Progenitor cell of endocrine pancreas (in vitro differentiated cells): Measurements from ENCODE around the gene TBC1D8. TPM values are rescaled to one million over a fixed set of nuclear protein-coding genes. Genes with fewer than 3 reads are reported as not detected.

Source experiments
- DNase-seq: peaks from one replicate; pipeline ENCODE4 v3.0.0; 2021; ENCODE audit warnings: low spot score; ENCODE audit not compliant: unreplicated experiment
- H3K27ac Mint-ChIP-seq: 2 replicates; pipeline ENCODE4 v1.8.0; 2021; ENCODE audit warnings: mild to moderate bottlenecking, moderate library complexity, mixed read lengths
- H3K27me3 Mint-ChIP-seq: 2 replicates; pipeline ENCODE4 v1.8.0; 2021; ENCODE audit warnings: mixed read lengths
- H3K36me3 Mint-ChIP-seq: 2 replicates; pipeline ENCODE4 v1.8.0; 2022; ENCODE audit warnings: mixed read lengths; ENCODE audit not compliant: insufficient read depth
- H3K4me1 Mint-ChIP-seq: 2 replicates; pipeline ENCODE4 v1.8.0; 2021; ENCODE audit warnings: low read depth, mixed read lengths
- H3K4me3 Mint-ChIP-seq: 2 replicates; pipeline ENCODE4 v1.8.0; 2021; ENCODE audit warnings: low read depth, mild to moderate bottlenecking, moderate library complexity, mixed read lengths
- H3K9me3 Mint-ChIP-seq: 2 replicates; pipeline ENCODE4 v1.8.0; 2021; ENCODE audit warnings: low read depth, mixed read lengths
- CTCF ChIP-seq: fragments of 200-600 bp; sonication (generic); IDR thresholded peaks from one replicate; pipeline ENCODE4 v1.5.0; 2021; ENCODE audit warnings: antibody characterized with exemption, mild to moderate bottlenecking; ENCODE audit not compliant: unreplicated experiment
- total RNA-seq: library from RNA; stranded (reverse); gene quantifications from 2 replicates; pipeline ENCODE4 v1.2.1, GENCODE V29; 2021

Gene TBC1D8
- total RNA-seq, 1 donor from 2014 or later, result 34.8 TPM

- Mint-ChIP-seq H3K9me3 (no peaks in the 10 kb centered on the region), H3K4me1 (peaks cover 35% of the 10 kb centered on the region), H3K36me3 (no peaks in the 10 kb centered on the region), H3K27me3 (peaks cover 17% of the 10 kb centered on the region), H3K27ac (no peak overlapping the region), H3K4me3 (no peak overlapping the region)
- DNase-seq, result no peak
- TF ChIP-seq CTCF, result no peak
Measured at GRCh38 chr2:101153077-101153707, 2.0 kb upstream of the TBC1D8 start.

- H3K36me3 Mint-ChIP-seq, result no peaks in the 10 kb centered on the region
- DNase-seq, result no peak
- H3K27me3 Mint-ChIP-seq, result peaks cover 17% of the 10 kb centered on the region
- peak overlapping the region; percentile 76 for H3K4me3 Mint-ChIP-seq
- TF ChIP-seq CTCF, result peak; percentile 46
- no peaks in the 10 kb centered on the region for H3K9me3 Mint-ChIP-seq
- H3K4me1 Mint-ChIP-seq, result peaks cover 37% of the 10 kb centered on the region
- H3K27ac Mint-ChIP-seq, result peak overlapping the region; percentile 22
Measured at GRCh38 chr2:101152272-101153076, 1.3 kb upstream of the TBC1D8 start.

GRCh38 chr2:101151859-101152271, 683 bp upstream of the TBC1D8 start:
- Mint-ChIP-seq H3K27me3 (peaks cover 17% of the 10 kb centered on the region), H3K9me3 (no peaks in the 10 kb centered on the region), H3K4me1 (peaks cover 37% of the 10 kb centered on the region), H3K36me3 (no peaks in the 10 kb centered on the region), H3K27ac (peak overlapping the region; percentile 22), H3K4me3 (peak overlapping the region; percentile 76)
- no peak for TF ChIP-seq CTCF
- no peak for DNase-seq

- no peak for TF ChIP-seq CTCF
- H3K36me3 Mint-ChIP-seq, result no peaks in the 10 kb centered on the region
- H3K4me1 Mint-ChIP-seq, result peaks cover 38% of the 10 kb centered on the region
Measured at GRCh38 chr2:101150306-101151145, 656 bp downstream of the TBC1D8 start.

More at GRCh38 chr2:101150306-101151145, 656 bp downstream of the TBC1D8 start:
- H3K27ac Mint-ChIP-seq, result peak overlapping the region; percentile 38
- peak; percentile 42 for DNase-seq
- no peaks in the 10 kb centered on the region for H3K9me3 Mint-ChIP-seq
- H3K27me3 Mint-ChIP-seq, result peaks cover 17% of the 10 kb centered on the region
- H3K4me3 Mint-ChIP-seq, result peak overlapping the region; percentile 76
